Measurements from ENCODE around the gene TPCN1. TPM values are rescaled to one million over a fixed set of nuclear protein-coding genes. Genes with fewer than 3 reads are reported as not detected.

Gene TPCN1
- total and polyA plus RNA-seq, 2 donors (not counting 1 experiment from before 2014, with no cell fraction given): 17.2 to 17.8 TPM

DNA sequence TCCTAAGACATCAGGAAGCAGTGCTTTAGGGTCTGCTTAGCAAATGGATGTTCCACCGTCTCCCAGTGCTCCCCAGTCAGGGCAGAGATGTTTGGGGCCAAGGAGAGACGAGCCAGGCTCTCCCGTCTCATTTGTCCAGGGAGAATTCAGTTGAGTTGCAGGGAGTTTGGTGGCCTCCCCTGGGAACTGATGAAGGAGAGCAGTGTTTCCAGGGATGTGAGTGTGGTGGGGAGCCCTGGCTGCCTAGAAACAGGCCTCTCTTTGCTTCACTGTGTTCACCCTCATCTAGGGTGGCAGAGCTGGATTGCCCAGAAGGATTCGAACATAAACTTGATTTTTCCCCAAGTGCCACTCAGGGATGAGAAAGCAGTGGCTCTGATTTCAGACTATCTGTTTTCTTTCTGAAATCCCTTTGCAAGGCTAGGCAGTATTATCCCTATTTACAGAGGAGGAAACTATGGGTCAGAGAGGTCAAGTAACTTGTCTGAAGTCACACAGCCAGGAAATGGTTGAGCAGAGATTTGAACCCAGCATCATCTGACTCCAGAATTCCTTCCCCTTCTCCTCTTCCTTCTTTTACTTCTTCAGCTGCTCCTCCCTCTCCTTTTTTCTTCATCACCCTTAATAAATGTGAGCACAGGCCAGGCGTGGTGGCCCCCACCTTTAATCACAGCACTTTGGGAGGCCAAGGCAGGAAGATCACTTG, 6.6 kb downstream of the TPCN1 start:
- no peak for DNase-seq (ENCODE audit: low read depth in 2 of 2)
- no peak overlapping the region for H3K4me3 ChIP-seq (replicated peaks in 1 of 4; ENCODE audit: control extremely low read depth in 1 of 4, insufficient read depth in 1 of 4, low read depth in 3 of 4, low read length in 4 of 4)
- no peak overlapping the region for H3K27ac ChIP-seq (ENCODE audit: insufficient read depth, low read length)
- no peaks in the 10 kb centered on the region for H4K20me1 ChIP-seq (ENCODE audit: control insufficient read depth, extremely low read depth, insufficient read depth, low read length)
- H3K4me1 ChIP-seq (ENCODE audit: control insufficient read depth, extremely low read depth, insufficient read depth, low read length): peaks cover 6% of the 10 kb centered on the region
- no peak overlapping the region for H3K9ac ChIP-seq (ENCODE audit: insufficient read depth, low read length)
- H3K4me2 ChIP-seq (ENCODE audit: extremely low read depth, insufficient read depth, low read length): no peak overlapping the region
- no peak overlapping the region for H2AFZ ChIP-seq (ENCODE audit: low read length)
- no peaks in the 10 kb centered on the region for H3K9me3 ChIP-seq (ENCODE audit: control insufficient read depth, insufficient read depth, low read depth, low read length)
- H3K36me3 ChIP-seq (ENCODE audit: control insufficient read depth, insufficient read depth, low read length): peaks cover 14% of the 10 kb centered on the region
- no peaks in the 10 kb centered on the region for H3K27me3 ChIP-seq (ENCODE audit: control insufficient read depth, insufficient read depth, low read length)
- no peaks in the 10 kb centered on the region for H3K79me2 ChIP-seq (ENCODE audit: control insufficient read depth, insufficient read depth, low read length)
- TF ChIP-seq, protein P1, sequence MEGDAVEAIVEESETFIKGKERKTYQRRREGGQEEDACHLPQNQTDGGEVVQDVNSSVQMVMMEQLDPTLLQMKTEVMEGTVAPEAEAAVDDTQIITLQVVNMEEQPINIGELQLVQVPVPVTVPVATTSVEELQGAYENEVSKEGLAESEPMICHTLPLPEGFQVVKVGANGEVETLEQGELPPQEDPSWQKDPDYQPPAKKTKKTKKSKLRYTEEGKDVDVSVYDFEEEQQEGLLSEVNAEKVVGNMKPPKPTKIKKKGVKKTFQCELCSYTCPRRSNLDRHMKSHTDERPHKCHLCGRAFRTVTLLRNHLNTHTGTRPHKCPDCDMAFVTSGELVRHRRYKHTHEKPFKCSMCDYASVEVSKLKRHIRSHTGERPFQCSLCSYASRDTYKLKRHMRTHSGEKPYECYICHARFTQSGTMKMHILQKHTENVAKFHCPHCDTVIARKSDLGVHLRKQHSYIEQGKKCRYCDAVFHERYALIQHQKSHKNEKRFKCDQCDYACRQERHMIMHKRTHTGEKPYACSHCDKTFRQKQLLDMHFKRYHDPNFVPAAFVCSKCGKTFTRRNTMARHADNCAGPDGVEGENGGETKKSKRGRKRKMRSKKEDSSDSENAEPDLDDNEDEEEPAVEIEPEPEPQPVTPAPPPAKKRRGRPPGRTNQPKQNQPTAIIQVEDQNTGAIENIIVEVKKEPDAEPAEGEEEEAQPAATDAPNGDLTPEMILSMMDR (conservative IDR thresholded peaks at IDR 0.05 in 1 of 2, IDR thresholded peaks at IDR 0.05 in 1 of 2; ENCODE audit: low read depth in 1 of 2, low read length in 2 of 2): no peak
- no peak for TF ChIP-seq EZH2 (IDR thresholded peaks at IDR 0.05; ENCODE audit: low read length, missing control alignments)

- Histone ChIP-seq H3K9ac (ENCODE audit: insufficient read depth, low read length) (no peak overlapping the region), H3K9me3 (ENCODE audit: control insufficient read depth, insufficient read depth, low read depth, low read length) (no peaks in the 10 kb centered on the region), H3K27me3 (ENCODE audit: control insufficient read depth, insufficient read depth, low read length) (no peaks in the 10 kb centered on the region), H4K20me1 (ENCODE audit: control insufficient read depth, extremely low read depth, insufficient read depth, low read length) (no peaks in the 10 kb centered on the region), H3K36me3 (ENCODE audit: control insufficient read depth, insufficient read depth, low read length) (peaks cover 14% of the 10 kb centered on the region), H3K27ac (ENCODE audit: insufficient read depth, low read length) (no peak overlapping the region), H2AFZ (ENCODE audit: low read length) (no peak overlapping the region), H3K79me2 (ENCODE audit: control insufficient read depth, insufficient read depth, low read length) (no peaks in the 10 kb centered on the region), H3K4me2 (ENCODE audit: extremely low read depth, insufficient read depth, low read length) (no peak overlapping the region), H3K4me3 (replicated peaks in 1 of 4; ENCODE audit: control extremely low read depth in 1 of 4, insufficient read depth in 1 of 4, low read depth in 3 of 4, low read length in 4 of 4) (no peak overlapping the region), H3K4me1 (ENCODE audit: control insufficient read depth, extremely low read depth, insufficient read depth, low read length) (peaks cover 6% of the 10 kb centered on the region)
- TF ChIP-seq EZH2 (IDR thresholded peaks at IDR 0.05; ENCODE audit: low read length, missing control alignments): no peak
- TF ChIP-seq, protein P1 (conservative IDR thresholded peaks at IDR 0.05 in 1 of 2, IDR thresholded peaks at IDR 0.05 in 1 of 2; ENCODE audit: low read depth in 1 of 2, low read length in 2 of 2): no peak
- no peak for DNase-seq (ENCODE audit: low read depth in 2 of 2)
These were observed 7.2 kb downstream of the TPCN1 start for GRCh38 chr12:113228394-113229028.

DNA sequence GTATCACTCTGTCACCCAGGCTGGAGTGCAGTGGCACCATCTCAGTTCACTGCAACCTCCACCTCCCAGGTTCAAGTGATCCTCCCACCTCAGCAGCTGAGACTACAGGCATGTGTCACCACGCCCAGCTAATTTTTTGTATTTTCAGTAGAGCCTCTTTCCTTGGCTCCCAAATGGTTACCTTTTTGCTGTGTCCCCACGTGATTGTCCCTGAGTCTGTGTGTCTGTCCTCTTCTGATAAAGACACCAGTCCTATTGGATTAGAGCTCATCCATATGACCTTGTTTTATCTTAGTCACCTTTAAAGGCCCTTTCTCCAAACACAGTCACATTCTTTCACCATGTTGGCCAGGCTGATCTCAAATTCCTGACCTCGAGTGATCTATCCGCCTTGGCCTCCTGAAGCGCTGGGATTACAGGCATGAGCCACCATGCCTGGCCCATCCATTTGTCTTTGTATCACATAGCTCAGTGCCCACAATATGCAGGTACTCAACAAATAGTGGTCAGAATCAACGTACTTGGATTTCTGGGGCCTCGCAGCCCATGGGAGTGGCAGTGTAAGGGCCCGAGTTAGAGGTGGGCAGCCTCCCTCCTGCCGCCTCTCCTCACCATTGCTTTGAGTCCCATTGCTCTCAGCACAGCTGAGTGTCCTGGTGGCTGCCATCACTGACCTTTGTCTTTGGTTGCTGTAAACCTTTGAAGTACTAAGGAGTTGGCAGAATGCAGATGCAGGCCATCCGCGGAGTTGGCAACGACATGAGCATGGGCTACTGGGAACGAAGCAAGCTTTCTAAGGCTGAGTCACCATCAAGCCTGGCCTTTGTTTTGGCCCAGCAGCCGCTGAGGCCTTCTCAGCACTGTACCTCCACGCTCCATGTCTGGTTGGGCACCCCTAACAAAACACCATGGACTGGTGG, 9.3 kb downstream of the TPCN1 start:
- DNase-seq (ENCODE audit: low read depth in 2 of 2): peak in 1 of 2 donors; percentile 80
- H3K27ac ChIP-seq (ENCODE audit: insufficient read depth, low read length): no peak overlapping the region
- no peaks in the 10 kb centered on the region for H4K20me1 ChIP-seq (ENCODE audit: control insufficient read depth, extremely low read depth, insufficient read depth, low read length)
- H3K9me3 ChIP-seq (ENCODE audit: control insufficient read depth, insufficient read depth, low read depth, low read length): no peaks in the 10 kb centered on the region
- no peak overlapping the region for H3K4me2 ChIP-seq (ENCODE audit: extremely low read depth, insufficient read depth, low read length)
- H3K36me3 ChIP-seq (ENCODE audit: control insufficient read depth, insufficient read depth, low read length): peaks cover 14% of the 10 kb centered on the region
- peaks cover 2% of the 10 kb centered on the region for H3K4me1 ChIP-seq (ENCODE audit: control insufficient read depth, extremely low read depth, insufficient read depth, low read length)
- H2AFZ ChIP-seq (ENCODE audit: low read length): no peak overlapping the region
- H3K79me2 ChIP-seq (ENCODE audit: control insufficient read depth, insufficient read depth, low read length): no peaks in the 10 kb centered on the region
- TF ChIP-seq EZH2 (IDR thresholded peaks at IDR 0.05; ENCODE audit: low read length, missing control alignments): no peak
- no peaks in the 10 kb centered on the region for H3K27me3 ChIP-seq (ENCODE audit: control insufficient read depth, insufficient read depth, low read length)
- H3K9ac ChIP-seq (ENCODE audit: insufficient read depth, low read length): no peak overlapping the region
- no peak overlapping the region for H3K4me3 ChIP-seq (replicated peaks in 1 of 4; ENCODE audit: control extremely low read depth in 1 of 4, insufficient read depth in 1 of 4, low read depth in 3 of 4, low read length in 4 of 4)
